HepG2 (cell line): ENCODE measurements around the gene SSX2IP. TPM values are rescaled to one million over a fixed set of nuclear protein-coding genes. Genes with fewer than 3 reads are reported as not detected.

Source experiments
- ATAC-seq: fragments of 200-7000 bp; cut with Tn5 transposase; 3 replicates; pipeline ENCODE4 v1.9.1; 2020; ENCODE audit warnings: mild to moderate bottlenecking, moderate library complexity
- BruUV-seq: library from RNA; stranded (reverse); fragments of 400-500 nt; replicated peaks from 2 replicates; lab custom pipeline; 2021; lab: Mats Ljungman, UMichigan
- CTCF ChIA-PET: fragments of 300-600 bp; formaldehyde crosslinking; extraction: SDS; loops from one replicate; lab custom pipeline; 2021; ENCODE audit warnings: low total read pairs, inconsistent platforms, low intra/inter-chr PET ratio; lab: Yijun Ruan, JAX
- POLR2A ChIA-PET: fragments of 350-600 bp; sonication (Branson Sonifier 250); formaldehyde crosslinking; loops from one replicate; lab custom pipeline; 2020; ENCODE audit warnings: antibody characterized with exemption, inconsistent platforms; lab: Yijun Ruan, JAX
- DNase-seq: peaks from one replicate; pipeline ENCODE4 v3.0.0-alpha.2; 2015; ENCODE audit warnings: low spot score
- FAIRE-seq: peaks from 3 replicates; lab custom pipeline; 2011; peaks lifted over from hg19 to GRCh38; lab: Jason Lieb, UNC
- H2AFZ ChIP-seq: one replicate; pipeline ENCODE4 v1.6.1; 2011; ENCODE audit warnings: low read length, inconsistent platforms
- H3K27ac ChIP-seq: fragments of 300-600 bp; 3 replicates; pipeline ENCODE4 v1.8.0; 2011; ENCODE audit warnings: mixed run types, mild to moderate bottlenecking, mixed read lengths, low read length, inconsistent platforms; ENCODE audit not compliant: insufficient read depth; ENCODE audit errors: extremely low read length
- H3K27me3 ChIP-seq, 2 experiments: fragments of 200-600 bp in 1 of 2; 2 replicates in 1 of 2; 3 replicates in 1 of 2; pipeline versions ENCODE4 v1.6.0 to v1.8.0; 2011; ENCODE audit warnings: low read length in 2 of 2, mild to moderate bottlenecking in 2 of 2, moderate library complexity in 2 of 2, inconsistent platforms in 1 of 2; ENCODE audit not compliant: insufficient read depth in 2 of 2, control insufficient read depth in 1 of 2
- H3K36me3 ChIP-seq, 2 experiments: fragments of 200-600 bp in 1 of 2; replicated peaks in 1 of 2; 2 replicates in 1 of 2; 3 replicates in 1 of 2; pipeline versions ENCODE4 v1.5.1 to v1.8.0; 2011; ENCODE audit warnings: low read length in 2 of 2, inconsistent platforms in 1 of 2; ENCODE audit not compliant: insufficient read depth in 2 of 2, control insufficient read depth in 1 of 2
- H3K4me1 ChIP-seq: 2 replicates; pipeline ENCODE4 v1.5.1; 2012; ENCODE audit warnings: low read length, inconsistent platforms; ENCODE audit not compliant: insufficient read depth
- H3K4me2 ChIP-seq: 2 replicates; pipeline ENCODE4 v1.6.0; 2011; ENCODE audit warnings: low read depth, low read length, inconsistent platforms
- H3K4me3 ChIP-seq, 3 experiments: fragments of 200-600 bp in 1 of 3; sonication (generic), shearing (Covaris generic) in 1 of 3; replicated peaks in 1 of 3; 2 replicates each; pipeline ENCODE4 v1.5.1; 2011 to 2016; ENCODE audit warnings: low read length in 3 of 3, inconsistent platforms in 2 of 3, low read depth in 2 of 3, mild to moderate bottlenecking in 2 of 3, control low read depth in 1 of 3, mixed read lengths in 1 of 3; ENCODE audit not compliant: insufficient read depth in 1 of 3
- H3K79me2 ChIP-seq: one replicate; pipeline ENCODE4 v1.6.1; 2011; ENCODE audit warnings: low read length, inconsistent platforms; ENCODE audit not compliant: insufficient read depth
- H3K9ac ChIP-seq: 2 replicates; pipeline ENCODE4 v1.6.0; 2011; ENCODE audit warnings: mild to moderate bottlenecking, low read depth, low read length, inconsistent platforms; ENCODE audit not compliant: insufficient read depth
- H3K9me3 ChIP-seq: 2 replicates; pipeline ENCODE4 v1.5.1; 2012; ENCODE audit warnings: mild to moderate bottlenecking, low read length
- H4K20me1 ChIP-seq: 2 replicates; pipeline ENCODE4 v1.6.0; 2011; ENCODE audit warnings: inconsistent platforms, mild to moderate bottlenecking, low read length, moderate library complexity; ENCODE audit not compliant: insufficient read depth
- FOSL1 ChIP-seq: sonication (generic); formaldehyde crosslinking; IDR thresholded peaks from 2 replicates; pipeline ENCODE4 v1.9.0; 2021; ENCODE audit warnings: missing genetic modification reagents, borderline replicate concordance
- IKZF5 ChIP-seq: IDR thresholded peaks from 2 replicates; pipeline ENCODE4 v1.6.1; 2018; ENCODE audit warnings: missing genetic modification reagents, mild to moderate bottlenecking, missing compliant biosample characterization
- IRF9 ChIP-seq: sonication (generic); formaldehyde crosslinking; IDR thresholded peaks from 2 replicates; pipeline ENCODE4 v1.8.0; 2022; ENCODE audit warnings: missing genetic modification reagents, mild to moderate bottlenecking, borderline replicate concordance
- KDM5B ChIP-seq: sonication (generic); formaldehyde crosslinking; IDR thresholded peaks from 2 replicates; pipeline ENCODE4 v1.4.0; 2020; ENCODE audit warnings: missing genetic modification reagents, mild to moderate bottlenecking, borderline replicate concordance
- NFE2L1 ChIP-seq: sonication (generic); formaldehyde crosslinking; IDR thresholded peaks from 2 replicates; pipeline ENCODE4 v1.4.0; 2020; ENCODE audit warnings: missing genetic modification reagents, mild to moderate bottlenecking, borderline replicate concordance
- NPAS2 ChIP-seq: sonication (generic); formaldehyde crosslinking; IDR thresholded peaks from 2 replicates; pipeline ENCODE4 v1.8.0; 2022; ENCODE audit warnings: mild to moderate bottlenecking, missing genetic modification reagents, borderline replicate concordance
- TBL1XR1 ChIP-seq: fragments of 150-350 bp; IDR thresholded peaks from 2 replicates; pipeline ENCODE4 v1.6.1; 2014; ENCODE audit warnings: borderline replicate concordance, low read length; ENCODE audit not compliant: partially characterized antibody
- TOE1 ChIP-seq: sonication (generic); formaldehyde crosslinking; IDR thresholded peaks from 2 replicates; pipeline ENCODE4 v1.4.0; 2020; ENCODE audit warnings: mild to moderate bottlenecking, missing genetic modification reagents
- ZBTB37 ChIP-seq: sonication (generic); formaldehyde crosslinking; IDR thresholded peaks from 2 replicates; pipeline ENCODE4 v1.4.0; 2020; ENCODE audit warnings: mild to moderate bottlenecking, missing genetic modification reagents
- ZNF446 ChIP-seq: sonication (generic); formaldehyde crosslinking; IDR thresholded peaks from 2 replicates; pipeline ENCODE4 v1.5.0; 2020; ENCODE audit warnings: mild to moderate bottlenecking, missing genetic modification reagents
- WGBS: methylation state at CpG from one replicate; pipeline ENCODE4 v1.1.6; 2017; ENCODE audit warnings: low lambda C conversion rate; 5-methylcytosine and 5-hydroxymethylcytosine counted together
- in situ Hi-C: cut with HindIII; loops from 2 replicates; pipeline ENCODE4 v1.10.0; 2017; ENCODE audit warnings: low pct_unique_long_range_greater_than_20kb; ENCODE audit not compliant: extremely low pct_ligation_motif_present
- intact Hi-C: fragments of 100-400 bp; cut with micrococcal nuclease; formaldehyde crosslinking; loops from one replicate; pipeline ENCODE4 v1.10.0; 2022; ENCODE audit not compliant: unreplicated experiment
- polyA plus RNA-seq, 8 experiments: library from polyadenylated mRNA; depleted of rRNA in 3 of 8; stranded (reverse) in 7 of 8; unstranded in 1 of 8; fragments of >200 nt; fragmentation: Illumina TruSeq in 4 of 8; extraction: Trizol in 4 of 8; gene quantifications; 2 replicates each; pipeline versions ENCODE4 v1.2.1 to v1.2.3, GENCODE V29; 2011 to 2016; ENCODE audit warnings: low read depth in 4 of 8, missing spikeins in 1 of 8, mixed read lengths in 1 of 8; ENCODE audit not compliant: insufficient read depth in 1 of 8
- total RNA-seq, 5 experiments: library from RNA; depleted of rRNA; stranded (reverse); fragments of >200 nt; fragmentation: Illumina TruSeq; extraction: Trizol; gene quantifications; 2 replicates each; pipeline ENCODE4 v1.2.3, GENCODE V29; 2016; ENCODE audit warnings: low read depth in 1 of 5
- TF ChIP-seq, protein P1 (sequence below): sonication (generic); formaldehyde crosslinking; conservative IDR thresholded peaks from 2 replicates; pipeline ENCODE4 v1.4.0; 2020; ENCODE audit warnings: mild to moderate bottlenecking, missing genetic modification reagents, moderate library complexity

SSX2IP gene
- total and polyA plus RNA-seq, 2 of the 13 experiments (the other 11 are each of a cell fraction or from before 2014, with no cell fraction given), result 2.7 to 23.7 TPM

- Histone ChIP-seq H3K27me3 (peaks cover 0 to 6% of the 10 kb centered on the region in 2 experiments; a peak in 2 of 5 replicates), H3K4me1 (peaks cover 17% of the 10 kb centered on the region; the same call in 1 of the 2 replicates), H3K4me3 (no peak overlapping the region), H3K79me2 (no peaks in the 10 kb centered on the region), H3K9me3 (no peaks in the 10 kb centered on the region), H3K27ac (no peak overlapping the region), H2AFZ (no peak overlapping the region), H3K36me3 (no peaks in the 10 kb centered on the region), H3K4me2 (no peak overlapping the region), H3K9ac (no peak overlapping the region), H4K20me1 (no peaks in the 10 kb centered on the region)
- in situ Hi-C loops (loop anchor here (25.0 kb wide), 2 partner anchors 470 to 670 kb away; partner anchors contain the start of gene PRKACB), intact Hi-C loops (no loop called here)
- DNase-seq (no peak), ATAC-seq (no peak), FAIRE-seq (no peak)
- ChIA-PET CTCF (no interaction called here), POLR2A (no interaction called here)
- 9% methylated on average over 4 of the region's 5 CpGs for WGBS
- TF ChIP-seq TBL1XR1 (no peak), IKZF5 (no peak), ZBTB37 (CRISPR knock-in tag) (no peak), FOSL1 (CRISPR knock-in tag) (no peak), NFE2L1 (CRISPR knock-in tag) (no peak), NPAS2 (CRISPR knock-in tag) (no peak), ZNF446 (no peak), TOE1 (CRISPR knock-in tag) (no peak), KDM5B (CRISPR knock-in tag) (no peak), IRF9 (CRISPR knock-in tag) (no peak)
- TF ChIP-seq, protein P1, sequence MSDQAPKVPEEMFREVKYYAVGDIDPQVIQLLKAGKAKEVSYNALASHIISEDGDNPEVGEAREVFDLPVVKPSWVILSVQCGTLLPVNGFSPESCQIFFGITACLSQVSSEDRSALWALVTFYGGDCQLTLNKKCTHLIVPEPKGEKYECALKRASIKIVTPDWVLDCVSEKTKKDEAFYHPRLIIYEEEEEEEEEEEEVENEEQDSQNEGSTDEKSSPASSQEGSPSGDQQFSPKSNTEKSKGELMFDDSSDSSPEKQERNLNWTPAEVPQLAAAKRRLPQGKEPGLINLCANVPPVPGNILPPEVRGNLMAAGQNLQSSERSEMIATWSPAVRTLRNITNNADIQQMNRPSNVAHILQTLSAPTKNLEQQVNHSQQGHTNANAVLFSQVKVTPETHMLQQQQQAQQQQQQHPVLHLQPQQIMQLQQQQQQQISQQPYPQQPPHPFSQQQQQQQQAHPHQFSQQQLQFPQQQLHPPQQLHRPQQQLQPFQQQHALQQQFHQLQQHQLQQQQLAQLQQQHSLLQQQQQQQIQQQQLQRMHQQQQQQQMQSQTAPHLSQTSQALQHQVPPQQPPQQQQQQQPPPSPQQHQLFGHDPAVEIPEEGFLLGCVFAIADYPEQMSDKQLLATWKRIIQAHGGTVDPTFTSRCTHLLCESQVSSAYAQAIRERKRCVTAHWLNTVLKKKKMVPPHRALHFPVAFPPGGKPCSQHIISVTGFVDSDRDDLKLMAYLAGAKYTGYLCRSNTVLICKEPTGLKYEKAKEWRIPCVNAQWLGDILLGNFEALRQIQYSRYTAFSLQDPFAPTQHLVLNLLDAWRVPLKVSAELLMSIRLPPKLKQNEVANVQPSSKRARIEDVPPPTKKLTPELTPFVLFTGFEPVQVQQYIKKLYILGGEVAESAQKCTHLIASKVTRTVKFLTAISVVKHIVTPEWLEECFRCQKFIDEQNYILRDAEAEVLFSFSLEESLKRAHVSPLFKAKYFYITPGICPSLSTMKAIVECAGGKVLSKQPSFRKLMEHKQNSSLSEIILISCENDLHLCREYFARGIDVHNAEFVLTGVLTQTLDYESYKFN (CRISPR knock-in tag), result no peak
- no TSS peak for BruUV-seq
Observed at GRCh38 chr1:84606977-84607376, 83.3 kb downstream of the SSX2IP start.
